NOMO-1 treated with DMSO at 0.1 percent for 48 hours (cell line): ENCODE data around the gene ABCC6.
"Not testable (repeated sequence)": the region's sequence is repeated elsewhere in the genome, so short reads cannot be mapped to it uniquely, and the experiment has no call there.

Source experiments
- DNase-seq: peaks from one replicate; lab custom pipeline; 2025; ENCODE audit not compliant: unreplicated experiment; lab: John Stamatoyannopoulos, UW

ABCC6 gene

DNA sequence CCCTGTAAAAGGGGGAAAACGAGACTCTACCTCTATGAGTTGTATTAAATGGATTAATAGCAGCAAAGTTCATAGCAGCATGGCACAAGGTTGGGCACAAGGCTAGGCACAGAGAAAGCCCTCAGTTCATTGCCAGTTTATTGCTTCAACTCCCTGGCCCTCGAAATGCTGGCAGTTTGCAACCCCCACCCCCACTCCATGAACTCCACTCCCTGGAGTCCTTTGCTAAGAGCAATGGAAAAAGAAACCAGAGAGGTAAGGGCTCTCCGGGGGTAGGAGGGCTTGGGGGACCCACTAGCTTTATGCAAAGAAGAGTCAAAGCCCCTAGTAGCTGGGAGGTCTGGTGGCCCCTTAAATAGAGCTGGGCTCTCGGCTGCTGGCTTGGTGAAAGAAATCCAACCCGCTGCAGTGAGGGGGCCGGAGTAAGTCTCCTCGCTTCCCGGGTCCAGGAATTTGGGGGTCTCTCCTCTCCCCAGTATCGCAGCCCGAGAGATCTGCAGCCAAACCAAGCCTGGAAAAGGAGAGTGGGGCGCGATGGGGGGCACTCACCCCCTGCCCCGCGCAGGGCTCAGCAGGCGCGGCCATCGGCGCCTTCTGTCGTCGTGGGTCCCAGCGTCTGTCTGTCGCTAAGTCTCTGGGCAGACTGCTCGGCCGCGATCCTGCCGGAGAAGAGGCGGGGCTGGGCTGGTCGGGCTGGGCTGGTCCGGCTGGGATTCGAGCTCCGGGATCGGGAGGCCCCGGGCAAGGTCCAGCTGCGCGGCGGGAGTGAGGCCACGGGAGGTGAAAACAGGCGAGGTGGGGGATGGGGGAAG lies at the start of gene ABCC6:
Gene ABCC6 (minus strand): TSS at position 645 of the 812 bp plus-strand sequence. CDS start 60 bp downstream, at position 585.
- DNase-seq, result not testable (repeated sequence)

DNA sequence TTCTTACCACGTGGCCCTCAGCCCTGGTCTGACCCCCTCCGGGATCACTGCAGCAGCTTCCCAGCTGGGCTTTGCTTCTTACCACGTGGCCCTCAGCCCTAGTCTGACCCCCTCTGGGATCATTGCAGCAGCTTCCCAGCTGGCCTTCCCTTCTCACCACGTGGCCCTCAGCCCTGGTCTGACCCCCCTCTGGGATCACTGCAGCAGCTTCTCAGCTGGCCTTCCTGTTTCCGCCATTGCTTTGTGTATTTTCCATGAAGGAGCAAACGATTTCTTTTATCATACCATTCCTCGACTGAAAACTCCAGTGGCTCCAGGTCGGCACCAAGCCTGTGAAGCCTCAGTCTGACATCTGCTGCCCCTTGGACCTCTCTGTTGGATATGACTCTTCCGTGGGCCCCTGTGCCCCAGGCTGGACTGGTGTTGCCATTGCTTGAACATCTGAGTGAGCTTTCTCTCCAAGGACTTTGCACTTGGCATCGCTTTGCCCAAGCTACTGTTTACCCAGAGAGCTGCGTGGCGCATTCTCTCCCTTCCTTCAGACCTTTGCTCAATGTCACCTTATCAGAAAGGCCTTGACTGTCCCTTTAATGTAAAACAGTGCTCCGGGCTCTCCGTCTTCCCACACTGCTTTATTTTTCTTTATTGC lies 49.4 kb upstream of the ABCC6 start:
- DNase-seq, result not testable (repeated sequence)

DNA sequence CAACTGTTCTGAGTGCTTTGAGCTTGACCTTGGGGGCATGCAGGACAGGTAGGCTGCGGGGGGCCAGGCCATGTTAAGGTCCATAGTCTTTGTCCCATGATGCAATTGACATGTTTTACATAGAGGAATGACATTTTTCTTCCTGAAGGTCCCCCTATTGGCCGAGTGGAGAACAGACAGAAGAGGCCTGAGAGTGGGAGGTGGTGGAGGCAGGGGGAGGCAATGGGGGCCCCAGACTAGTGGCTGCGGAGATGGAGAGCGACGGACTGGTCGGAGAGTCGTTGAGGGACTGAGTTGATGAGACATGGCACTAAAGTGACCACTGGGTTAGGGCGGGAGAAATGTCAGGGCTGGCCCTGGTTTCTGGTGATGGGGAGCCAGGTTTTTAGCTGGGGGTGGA lies 48.4 kb upstream of the ABCC6 start:
- not testable (repeated sequence) for DNase-seq

DNA sequence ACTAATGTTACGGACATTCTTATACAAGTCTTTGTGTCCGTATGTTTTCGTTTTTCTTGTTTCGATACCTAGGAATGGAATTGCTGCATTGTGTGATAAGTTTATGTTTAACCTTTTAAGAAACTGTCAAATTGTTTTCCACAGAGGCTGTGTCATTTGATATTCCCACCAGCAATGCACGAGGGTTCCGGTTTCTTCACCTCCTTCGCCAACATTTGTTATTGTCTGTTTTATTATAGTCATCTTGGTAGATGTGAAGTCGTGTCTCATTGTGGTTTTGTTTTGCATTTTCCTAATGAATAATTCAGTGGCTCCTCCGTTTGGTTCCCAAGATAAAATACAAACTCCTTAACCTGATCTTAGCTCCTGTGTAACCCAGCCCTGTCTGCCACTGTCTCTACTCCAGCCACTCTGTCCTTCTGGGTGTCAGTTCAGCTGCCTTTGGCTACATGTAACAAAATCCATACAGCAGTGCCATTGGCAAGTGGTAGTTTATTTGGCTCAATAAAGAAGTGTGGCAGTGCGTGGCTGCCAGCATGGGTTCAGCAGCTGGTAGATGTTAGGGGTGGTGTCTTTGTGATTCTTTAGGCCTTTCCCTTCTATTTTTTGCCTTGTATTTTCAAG lies 45.0 kb upstream of the ABCC6 start:
- not testable (repeated sequence) for DNase-seq

DNA sequence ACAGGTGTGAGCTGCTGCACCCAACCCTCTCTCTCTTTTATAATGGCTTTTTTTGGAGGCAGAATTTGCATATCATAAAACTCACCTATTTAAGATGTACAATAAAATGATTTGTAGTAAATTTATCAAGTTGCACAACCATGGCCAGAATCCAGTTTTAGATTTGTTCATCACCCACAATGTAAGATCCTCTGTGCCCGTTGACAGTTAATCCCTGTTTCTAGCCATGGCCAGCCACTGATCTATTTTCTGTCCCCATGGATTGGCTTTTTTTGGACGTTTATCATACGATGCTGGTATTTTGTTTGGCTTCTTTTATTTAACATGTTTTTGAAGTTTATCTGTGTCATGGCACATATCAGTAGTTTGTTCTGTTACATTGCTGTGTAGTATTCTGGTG lies 44.4 kb upstream of the ABCC6 start:
- DNase-seq, result not testable (repeated sequence)

DNA sequence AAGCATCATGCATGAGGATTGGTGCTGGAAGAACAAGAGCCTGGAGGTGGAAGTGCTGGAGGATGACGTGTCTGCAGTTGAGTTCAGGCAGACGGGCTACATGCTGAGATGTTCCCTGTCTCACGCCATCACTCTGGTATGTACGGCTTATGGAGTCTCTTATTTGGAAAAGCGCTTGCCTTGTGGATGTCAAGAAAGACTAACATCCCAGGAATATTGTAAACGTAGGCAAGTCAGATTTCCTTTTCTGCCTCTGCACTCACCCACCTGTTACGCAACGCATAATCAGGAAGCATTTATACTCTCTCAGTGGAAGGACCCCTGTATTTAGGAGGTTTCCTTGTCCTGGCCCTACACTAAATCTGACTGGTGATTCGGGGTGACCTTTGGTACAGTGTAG lies 41.8 kb upstream of the ABCC6 start:
- not testable (repeated sequence) for DNase-seq

DNA sequence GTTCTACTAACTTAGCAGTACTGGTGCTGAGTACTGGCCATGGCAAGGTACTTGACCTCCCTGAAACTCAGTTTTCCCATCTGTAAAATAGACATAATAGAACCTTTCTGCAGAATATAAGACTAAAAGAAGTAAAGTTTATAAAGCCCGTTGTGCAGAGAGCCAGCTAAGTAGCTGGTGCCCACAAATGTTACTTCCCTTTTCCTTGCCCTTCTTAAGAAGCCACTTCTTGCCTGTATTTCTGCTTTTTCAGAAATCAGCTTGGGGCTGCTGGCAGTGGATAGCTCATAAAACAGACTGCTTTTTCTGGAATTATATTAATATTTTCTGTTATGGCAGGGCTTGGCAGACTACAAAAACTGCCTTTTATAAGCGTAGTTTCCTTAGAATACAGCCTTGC lies 40.7 kb upstream of the ABCC6 start:
- DNase-seq, result not testable (repeated sequence)

DNA sequence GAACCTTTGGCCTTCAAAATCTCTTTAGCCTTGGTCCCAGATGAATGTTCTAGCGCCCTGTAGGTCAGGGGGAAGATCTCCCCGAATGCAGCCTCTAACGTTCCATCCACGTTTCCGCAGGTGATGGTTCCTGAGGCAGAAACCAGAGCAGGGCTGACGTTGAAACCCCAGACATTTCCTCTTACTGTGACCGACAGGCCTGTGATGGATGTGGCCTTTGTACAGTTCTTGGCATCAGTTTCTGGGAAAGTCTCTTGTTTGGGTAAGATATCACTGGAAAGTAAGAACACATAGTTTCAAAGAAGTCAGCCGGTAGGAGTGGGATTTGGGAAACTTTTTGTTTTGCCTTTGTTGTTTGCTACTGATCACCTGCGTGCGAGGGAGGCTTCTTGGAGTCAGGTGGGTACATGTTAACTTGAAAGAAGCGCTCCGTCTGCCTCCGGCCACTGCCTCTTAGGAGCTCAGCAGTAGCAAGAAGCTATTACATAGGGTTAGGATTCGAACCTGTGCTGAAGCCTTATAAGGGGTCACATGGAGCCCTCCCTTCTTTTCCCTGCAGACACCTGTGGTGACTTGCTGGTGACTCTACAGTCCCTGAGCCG lies 39.8 kb upstream of the ABCC6 start:
- DNase-seq, result not testable (repeated sequence)

DNA sequence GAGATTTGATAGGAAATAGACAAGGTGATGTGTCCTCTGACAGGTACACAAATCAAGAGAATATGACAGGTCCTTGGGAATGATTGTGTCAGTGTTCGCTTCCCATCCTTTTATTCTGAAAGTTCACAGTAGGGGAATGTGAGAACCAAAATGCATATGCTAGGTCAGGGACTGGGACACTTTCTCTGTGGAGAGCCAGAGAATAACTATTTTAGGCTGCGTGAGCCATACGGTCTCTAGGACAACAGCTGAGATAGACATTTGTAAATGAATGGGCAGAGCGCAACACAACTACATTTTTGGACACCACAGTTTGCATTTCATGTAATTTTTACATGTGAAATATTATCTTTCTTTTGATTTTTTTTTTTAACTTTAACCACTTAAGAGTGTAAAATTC lies 36.7 kb upstream of the ABCC6 start:
- DNase-seq, result not testable (repeated sequence)

DNA sequence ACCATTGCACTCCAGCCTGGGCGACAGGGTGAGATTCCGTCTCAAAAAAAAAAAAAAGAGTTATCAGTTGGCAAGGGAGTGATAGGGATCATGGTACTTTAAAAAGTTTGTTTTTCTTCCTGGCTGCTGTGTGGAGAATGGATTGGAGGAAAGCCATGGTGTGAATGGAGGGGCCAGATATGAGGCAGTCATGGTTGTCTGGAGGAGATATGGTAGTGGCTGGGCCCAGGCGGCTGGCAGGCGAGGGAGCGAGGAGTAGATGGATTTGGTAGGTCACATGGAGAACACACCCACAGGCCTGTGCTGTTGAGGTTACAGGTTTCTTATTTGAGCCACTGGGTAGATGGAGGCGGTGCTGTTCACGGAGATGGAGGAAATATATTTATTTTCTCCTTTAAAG lies 35.5 kb upstream of the ABCC6 start:
- not testable (repeated sequence) for DNase-seq

DNA sequence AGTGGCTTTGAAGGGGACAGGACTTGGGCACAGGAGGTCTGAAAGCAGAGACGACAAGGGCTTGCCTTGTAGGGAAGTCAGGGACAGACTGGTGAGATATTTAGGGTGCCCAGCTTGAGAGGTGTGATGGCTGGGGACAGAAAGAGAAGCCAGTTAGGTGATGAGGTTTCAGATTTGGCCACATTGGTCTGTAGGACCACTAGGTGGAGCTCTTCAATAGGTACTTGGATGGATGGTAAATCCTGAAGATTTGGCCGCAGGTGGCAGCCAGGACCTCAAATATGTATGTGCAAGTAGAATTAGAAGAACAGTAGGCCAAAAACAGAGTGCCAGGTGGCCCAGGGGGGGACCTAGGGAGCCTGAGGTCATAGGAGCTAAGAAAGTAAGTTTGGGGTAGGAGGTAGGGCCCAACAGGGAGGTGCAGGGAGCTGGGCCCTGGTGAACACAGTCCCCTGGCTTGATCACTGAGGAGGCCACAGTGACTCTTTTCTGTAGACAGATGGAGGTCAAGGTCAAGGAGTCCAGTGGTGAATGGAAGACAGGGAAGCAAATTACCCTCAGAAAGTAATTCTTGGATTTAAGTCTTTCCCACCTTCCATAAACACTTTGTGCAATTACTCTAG lies 34.1 kb upstream of the ABCC6 start:
- not testable (repeated sequence) for DNase-seq

DNA sequence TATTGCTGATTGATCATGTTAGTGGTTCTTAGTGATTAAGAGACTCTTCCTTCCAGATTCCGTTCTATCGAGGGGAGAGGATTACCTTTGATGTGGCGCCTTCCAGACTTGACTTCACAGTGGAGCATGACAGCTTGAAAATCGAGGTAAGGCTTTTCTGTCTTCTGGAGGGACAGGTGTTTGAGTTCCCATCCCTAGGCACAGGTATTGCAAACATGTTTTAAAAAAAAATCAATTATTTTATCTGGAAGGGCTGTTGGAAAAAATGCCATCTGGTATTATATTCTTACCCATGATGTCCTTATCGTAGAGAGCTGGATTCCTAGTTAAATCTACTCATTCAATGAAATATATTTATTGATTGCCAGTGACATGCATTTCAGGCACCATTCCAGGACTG lies 29.1 kb upstream of the ABCC6 start:
- DNase-seq, result not testable (repeated sequence)

DNA sequence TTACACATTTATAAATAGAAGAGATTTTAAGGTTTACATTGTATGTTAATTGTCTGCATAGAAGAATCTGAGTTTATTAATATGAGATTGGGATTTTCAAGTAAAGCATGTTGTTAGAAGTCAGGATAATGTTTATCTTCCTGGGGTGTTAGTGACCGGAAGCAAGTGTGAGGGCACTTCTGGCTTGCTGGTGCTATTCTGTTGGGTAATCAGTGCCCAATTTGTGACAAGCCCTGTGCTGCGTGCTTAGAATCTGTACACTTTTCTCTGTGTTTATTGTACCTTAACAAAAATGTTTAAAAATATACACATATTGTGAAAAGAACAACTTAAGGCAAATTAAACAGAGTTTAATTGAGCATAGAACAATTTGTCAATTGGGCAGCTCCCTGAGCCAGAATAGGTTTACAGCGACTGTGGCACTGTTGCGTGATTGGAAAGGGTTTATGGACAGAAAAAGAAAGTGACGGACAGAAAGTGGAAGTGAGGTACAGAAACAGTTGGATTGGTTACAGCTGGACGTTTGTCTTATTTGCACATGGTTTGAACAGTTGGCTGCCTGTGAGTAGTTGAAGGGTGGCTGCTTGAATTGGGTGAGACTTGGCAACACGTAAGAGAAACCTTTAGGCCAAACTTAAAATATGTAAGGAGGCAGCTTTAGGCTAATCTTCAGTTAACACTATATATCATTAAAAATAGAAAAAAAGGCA lies 26.5 kb upstream of the ABCC6 start:
- not testable (repeated sequence) for DNase-seq

DNA sequence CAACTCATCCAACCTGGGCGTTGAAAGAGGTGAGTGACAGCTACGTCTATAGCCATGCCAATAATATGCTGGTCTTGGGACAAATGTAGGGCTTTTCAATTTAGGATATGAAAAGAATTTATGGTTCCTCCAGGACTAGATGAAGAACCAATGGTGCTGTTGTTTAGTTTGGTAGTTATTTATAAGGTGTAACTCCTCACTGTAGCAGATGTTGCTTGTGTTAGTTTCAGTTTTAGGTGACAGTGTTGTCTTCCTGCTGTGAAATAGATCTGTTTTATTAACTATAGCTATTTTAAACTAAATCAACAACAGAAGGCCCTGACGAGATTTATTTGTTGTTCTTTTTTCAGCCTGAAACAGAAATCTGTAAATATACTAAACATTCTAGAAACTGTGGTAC lies 24.1 kb upstream of the ABCC6 start:
- not testable (repeated sequence) for DNase-seq

DNA sequence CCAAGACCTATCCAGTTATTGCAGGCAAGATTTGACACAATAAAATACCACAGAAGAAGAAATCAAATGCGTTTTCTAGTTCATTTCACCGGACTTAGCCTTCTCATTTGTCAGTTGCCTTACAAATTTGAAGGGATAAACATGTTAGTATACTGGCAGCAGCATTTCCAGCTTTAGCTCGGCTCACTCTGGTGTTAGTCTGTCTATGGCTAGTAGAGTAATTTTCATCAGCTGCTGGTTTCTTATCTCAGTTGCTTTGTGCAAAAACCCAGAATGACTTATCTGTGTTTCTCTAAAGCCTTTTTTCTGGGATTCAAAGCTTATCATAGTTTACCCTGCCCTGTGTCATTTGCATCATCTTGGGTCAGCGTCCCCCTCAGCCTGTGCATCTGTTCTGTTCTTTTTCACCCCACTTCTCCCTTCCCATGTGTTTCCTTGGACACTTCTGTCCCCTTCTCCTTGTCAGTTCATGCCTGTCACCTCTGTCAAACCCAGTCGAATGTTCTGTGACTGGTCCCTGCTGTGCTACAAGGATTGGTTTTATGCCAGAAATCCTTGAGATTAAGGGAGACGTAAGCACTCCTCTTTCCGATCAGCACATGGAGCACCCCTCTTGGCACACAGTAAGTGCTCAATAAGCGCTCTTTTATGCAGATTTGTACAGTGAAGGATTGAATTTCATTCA lies 23.4 kb upstream of the ABCC6 start:
- DNase-seq, result not testable (repeated sequence)

DNA sequence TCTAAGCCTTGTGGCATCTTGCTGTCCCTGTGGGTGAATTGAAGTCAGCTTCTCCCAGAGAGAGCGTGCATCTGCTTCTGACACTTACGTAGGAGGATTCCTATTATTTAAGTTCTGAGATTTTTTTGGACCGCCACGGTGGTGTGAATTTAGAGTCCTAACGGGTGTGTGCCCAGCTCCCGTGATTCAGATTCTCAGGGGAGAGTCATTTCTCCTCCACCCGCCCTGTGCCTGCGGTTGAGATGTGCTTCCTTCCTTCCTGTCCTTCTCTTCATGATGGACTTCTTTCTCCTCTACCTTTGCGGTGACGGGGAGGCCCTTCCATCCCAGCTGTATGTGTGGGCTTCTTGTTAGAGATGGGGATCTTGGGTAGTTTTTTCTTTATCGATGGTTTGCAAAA lies 20.6 kb upstream of the ABCC6 start:
- DNase-seq, result not testable (repeated sequence)

DNA sequence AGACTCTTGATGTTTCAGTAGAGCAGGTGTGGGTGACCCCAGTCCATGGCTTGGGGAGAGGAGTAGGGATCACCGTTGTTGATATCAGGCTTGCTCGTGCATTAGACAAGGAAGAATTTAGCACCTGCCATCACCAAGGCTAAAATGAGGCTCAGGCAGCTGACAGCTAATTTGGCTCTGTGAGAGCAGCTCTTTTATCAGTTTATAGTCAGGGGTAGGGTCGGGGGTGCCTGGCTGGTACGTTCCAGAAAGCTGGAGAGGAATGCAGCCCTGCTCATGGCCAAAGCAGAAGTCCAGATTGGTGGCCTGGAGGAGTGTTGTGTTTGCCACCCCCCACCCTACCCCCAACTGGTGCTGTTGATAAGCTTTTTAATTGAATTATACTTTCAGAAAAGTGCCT lies 17.4 kb upstream of the ABCC6 start:
- not testable (repeated sequence) for DNase-seq

DNA sequence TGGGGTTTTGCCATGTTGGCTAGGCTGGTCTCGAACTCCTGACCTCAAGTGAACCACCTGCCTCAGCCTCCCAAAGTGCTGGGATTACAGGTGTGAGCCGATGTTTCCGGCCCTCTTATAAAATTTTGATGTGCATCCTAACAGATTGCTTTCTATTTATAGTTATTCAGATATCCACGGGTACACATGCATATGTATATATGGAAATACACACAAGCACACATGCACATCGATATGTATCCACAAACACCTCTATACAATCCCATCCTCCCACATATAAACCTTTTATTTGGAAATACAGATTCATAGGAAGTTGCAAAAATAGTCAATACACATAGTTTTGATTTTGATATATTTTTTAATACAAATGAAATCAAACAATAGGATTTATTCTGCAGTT lies 14.4 kb upstream of the ABCC6 start:
- DNase-seq, result not testable (repeated sequence)

DNA sequence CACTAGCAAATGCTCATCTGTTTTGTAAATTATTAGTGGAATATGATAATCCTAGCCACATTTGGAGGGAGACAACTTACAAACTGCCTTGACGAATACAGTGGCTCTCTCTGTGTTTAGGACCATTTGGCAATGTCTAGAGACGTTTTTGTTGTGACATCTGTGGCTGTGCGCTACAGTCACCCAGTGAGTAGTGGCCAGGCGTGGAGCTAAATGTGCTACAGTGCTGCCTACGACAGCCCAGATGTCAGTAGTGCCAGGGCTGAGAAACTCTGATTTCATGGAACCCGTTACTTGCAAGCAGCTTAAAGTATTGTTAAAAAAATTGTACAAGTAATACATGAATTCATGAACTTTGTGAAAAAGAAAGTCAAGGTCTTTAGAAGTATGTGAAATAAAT lies 13.8 kb upstream of the ABCC6 start:
- DNase-seq, result not testable (repeated sequence)

DNA sequence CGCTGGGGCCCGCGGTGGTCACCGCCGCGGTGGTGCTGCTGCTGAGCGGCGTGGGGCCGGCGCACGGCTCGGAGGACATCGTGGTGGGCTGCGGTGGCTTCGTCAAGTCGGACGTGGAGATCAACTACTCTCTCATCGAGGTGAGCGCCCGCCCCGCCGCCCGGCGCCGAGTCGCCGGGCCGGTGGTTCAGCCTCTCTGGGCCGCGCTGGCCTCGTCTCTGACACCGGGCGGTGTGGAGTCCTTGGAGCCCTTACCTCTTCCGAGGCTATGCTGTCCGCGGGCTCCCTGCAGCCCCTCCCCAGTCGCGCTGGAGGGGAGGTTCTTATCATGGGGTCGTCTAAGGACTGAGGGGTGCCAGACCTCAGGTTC lies 9.4 kb upstream of the ABCC6 start:
- not testable (repeated sequence) for DNase-seq
